Activated CD4-positive, CD25-positive, alpha-beta regulatory T cell treated with anti-CD3 and anti-CD28 coated beads, Interleukin-2, amount 50 U/mL, for 16 hours (primary cell): ENCODE results near the gene AHDC1.
"Not testable (repeated sequence)": the region's sequence is repeated elsewhere in the genome, so short reads cannot be mapped to it uniquely, and the experiment has no call there.

Experiments
- DNase-seq: peaks from one replicate; pipeline ENCODE4 v3.0.0-alpha.2; 2020; ENCODE audit warnings: low read depth, low spot score

The AHDC1 gene

DNA sequence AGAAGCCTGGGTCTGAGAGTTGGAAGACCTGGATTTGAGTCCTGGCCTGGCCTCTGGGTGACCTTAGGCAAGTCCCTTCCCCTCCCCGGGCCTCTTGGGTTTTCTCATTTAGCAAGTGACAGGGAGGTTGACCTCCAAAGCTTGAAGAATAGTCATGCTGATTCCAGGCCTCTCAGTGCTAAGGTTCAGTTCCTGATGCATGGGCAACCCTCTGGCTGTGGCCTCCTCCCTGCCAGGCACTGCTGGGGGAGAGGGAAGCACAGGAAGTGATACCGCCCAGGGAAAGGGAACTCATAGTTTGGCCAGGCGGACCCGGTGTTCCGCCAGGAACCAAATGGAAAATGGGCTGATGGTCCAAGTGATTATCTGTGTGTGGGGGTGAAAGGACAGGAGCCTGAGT lies 90.4 kb downstream of the AHDC1 start:
- DNase-seq: no peak

DNA sequence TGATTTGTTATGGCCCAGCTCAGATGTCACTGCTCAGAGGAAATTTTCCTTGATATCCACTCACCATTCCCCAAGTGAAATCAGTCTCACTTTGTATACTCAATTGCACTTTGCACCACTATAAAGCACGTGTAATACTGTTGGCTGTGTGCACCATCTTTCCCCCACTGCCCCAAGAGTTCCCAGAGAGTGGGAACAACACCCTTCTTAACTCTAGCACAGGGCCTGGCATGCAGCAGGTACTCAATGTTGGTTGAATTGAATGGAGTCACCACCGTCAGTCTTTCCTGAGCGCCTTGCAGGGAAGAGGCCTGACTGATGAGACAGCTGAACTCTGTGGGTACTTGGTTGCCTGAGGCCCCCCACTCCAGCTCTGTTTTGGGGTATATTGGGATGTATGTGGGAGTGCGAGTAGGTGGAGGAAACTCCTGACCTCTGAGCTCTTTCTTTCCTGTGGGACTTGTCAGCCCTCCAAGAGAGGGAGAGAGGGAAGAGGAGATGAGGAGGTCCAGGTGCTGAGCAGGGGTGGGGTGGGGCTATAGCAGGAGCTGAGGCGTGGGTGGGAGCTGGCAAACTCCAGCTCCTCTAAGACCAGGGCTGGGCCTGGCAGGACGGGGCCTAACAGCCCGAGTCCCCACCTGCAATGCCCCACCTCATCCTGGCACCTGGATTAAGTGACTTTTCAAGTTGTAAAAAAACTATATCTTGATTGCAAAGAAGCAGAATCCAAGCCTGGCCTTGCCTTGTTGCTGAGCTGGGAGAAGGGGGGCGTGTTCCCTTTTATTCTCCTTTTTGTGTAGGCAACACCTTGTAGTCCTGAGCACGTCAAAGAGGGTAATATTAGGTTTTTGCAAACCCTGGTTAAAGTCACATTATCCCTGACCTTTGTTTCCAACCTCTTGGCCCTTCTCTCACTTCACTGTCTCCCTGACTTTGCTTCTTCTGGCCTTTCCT lies 94.5 kb downstream of the AHDC1 start:
- no peak for DNase-seq

DNA sequence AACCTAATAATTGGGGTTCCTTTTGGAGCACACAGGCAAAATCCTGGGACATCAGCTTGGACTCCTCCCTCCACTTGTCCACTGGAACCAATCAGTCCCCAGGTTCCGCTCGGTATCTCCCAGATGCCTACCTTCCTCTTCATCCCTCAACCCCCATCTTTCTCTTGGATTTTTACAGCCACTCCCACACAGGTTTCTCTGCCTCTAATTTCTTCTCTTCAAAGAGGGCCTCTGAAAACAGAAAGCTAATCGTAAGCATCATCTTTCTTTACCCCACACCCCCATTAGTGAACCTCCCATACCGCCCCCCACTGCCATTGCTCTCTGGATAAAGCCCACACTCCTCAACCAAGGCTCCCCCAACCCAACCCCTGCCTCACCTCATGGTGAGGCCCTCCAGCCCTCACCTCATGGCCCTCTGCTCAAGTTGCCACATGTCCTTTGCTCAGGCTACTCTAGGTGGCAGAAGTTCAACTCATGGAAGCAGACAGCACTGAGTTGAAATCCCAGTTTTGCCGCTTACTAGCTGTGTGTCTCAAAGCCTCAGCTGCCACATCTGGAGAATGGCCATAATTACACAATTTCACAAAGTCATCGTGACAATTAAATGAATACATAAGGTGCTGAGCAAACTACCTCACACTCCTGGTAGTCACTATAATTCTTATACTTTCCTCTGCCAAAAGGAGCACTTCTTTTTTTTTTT lies 95.8 kb downstream of the AHDC1 start:
- DNase-seq: no peak

DNA sequence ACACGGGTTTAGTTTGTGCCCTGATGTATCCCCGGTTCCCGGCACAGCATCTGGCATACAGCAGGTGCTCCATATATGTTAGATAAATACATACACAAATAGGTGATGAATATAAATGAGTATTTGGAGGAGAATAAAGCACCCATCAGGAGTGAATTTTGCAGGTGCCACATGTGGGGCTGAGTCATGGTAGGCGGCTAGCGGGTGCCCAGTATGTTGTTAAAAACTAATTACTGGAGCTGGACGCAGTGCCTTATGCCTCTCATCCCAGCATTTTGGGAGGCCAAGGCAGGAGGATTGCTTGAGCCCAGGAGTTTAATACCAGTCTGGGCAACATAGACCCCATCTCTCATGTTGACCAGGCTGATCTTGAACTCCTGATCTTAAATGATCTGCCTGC lies 97.2 kb downstream of the AHDC1 start:
- DNase-seq: no peak

GRCh38 chr1:27505420-27505680 lies 98.6 kb downstream of the AHDC1 start:
- DNase-seq: no peak

DNA sequence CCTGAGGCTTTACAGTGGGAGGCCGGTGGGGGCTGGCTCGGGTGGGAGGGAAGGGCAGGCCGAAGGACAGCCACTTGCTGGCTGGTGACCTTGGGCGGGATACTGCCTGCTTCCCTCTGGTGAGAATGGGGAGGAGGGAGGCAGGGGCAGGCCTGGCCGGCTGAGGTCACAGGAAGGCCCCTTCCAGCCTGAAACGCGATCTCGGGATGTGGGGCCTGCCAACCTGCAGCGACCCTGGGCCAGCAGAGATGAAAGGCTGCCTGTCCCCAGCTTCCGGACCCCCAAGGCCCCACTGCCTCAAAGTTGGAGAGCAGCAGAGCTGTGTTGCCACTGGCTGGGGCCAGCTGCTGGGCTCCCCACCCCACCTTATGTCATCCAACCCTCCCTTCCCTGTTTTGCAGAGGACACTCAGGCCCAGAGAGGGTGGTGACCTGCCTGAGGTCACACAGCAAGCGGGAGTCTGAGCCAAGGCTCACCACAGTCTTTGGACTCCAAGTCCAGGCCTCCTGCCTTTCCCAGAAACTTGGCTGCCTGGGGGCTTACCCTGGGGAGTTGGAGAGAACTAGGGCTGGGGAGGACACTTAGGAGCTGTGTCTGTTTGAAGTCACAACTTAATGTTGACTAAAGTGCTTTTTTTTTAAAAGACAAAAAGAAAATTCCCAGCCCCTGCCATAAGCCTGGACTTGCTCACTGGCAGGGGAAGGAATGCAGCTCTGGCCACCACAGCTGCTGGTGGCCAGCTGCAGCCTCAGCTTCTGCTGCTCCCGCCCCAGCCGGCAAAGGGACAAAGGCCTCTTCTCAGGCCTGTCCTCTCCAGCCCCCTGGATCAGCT lies 99.1 kb downstream of the AHDC1 start:
- DNase-seq: no peak

DNA sequence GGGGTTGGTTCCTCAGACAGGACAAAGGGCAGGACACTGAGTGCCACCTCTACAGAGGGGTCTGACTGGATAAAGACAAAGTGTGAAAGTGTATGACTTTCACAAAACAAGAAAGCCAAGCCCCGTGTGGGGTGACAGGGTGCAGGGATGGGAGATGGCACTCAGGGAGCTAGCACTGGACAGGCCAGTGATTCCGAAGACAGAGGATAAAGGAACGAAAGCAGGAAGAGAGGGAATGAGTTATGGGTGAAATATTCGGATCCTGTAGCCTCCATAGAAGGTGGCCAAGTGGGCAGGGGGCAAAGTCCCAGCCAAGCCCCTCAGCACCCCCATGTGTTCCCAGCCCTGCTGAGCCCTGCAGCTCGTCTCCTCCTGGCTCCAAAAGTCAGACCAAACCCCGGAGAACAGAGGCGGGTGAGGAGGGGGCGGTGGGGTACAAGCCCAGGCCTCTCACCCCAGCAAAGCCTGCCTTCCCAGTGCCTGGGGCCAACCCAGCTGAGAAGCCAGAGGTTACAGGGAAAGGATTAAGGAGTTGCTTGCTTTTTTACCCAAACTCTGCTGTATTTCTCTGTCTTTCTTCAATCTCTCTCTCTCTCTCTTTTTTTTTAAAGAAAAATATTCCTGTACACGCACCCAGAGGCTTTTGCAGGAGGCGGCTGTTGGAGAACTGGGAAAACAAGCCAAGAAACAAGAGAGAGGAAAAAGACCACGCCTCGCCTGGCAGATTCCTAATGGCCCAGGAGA lies 99.9 kb downstream of the AHDC1 start:
- no peak for DNase-seq

DNA sequence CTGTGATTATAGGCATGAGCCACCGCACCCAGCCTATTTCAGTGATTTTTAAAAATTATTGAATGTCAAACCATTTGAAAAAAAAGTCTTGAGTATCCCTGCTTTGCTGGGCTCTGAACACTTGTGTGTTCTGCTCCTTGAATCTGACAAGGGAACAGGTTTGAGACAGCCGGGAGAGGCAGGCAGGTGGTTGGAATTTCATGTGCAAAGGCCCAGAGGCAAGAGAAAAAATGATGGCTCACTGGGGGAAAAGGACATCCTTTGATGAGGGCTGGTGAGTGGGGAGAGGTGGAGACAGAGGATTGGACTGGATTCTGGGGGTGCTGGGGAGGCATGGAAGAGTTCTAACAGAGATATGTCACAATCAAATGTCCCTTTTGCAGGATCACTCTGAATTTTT lies 100.9 kb downstream of the AHDC1 start:
- no peak for DNase-seq

DNA sequence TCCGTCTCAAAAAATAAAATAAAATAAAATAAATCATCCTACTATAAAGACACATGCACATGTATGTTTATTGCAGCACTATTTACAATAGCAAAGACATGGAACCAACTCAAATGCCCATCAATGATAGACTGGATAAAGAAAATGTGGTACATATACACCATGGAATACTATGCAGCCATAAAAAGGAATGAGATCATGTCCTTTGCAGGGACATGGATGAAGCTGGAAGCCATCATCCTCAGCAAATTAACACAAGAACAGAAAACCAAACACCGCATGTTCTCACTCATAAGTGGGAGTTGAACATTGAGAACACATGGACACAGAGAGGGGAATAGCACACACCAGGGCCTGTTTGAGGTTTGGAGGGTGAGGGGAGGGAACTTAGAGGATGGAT lies 102.8 kb downstream of the AHDC1 start:
- DNase-seq: not testable (repeated sequence)

GRCh38 chr1:27499142-27499541 lies 104.8 kb downstream of the AHDC1 start:
- DNase-seq: no peak

DNA sequence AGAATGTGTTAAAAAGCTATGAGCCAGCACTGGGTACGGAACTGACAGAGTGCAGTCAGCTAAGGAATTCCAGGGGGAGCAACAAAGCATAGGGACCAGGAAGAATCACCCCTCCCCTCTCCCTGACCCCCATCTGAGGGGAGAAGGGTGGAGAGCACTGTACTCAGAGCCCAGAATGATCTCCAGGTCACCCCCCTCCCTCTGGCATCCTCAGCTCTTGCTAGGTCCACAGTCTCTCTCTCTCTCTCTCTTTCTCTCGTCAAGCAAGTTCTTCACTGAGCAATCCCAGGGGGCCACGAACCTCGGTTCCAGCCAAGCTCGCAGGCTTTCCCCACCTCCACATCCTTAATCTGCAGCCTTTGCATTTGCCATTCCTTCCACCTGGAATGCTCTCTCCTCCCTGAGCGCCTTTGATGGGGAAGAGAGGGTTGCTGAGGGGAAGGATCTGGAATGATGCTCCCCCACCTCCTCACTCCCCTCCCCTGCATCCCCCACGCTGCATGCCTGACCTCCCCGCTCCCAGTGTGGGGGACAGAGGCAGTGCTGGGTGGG lies 107.3 kb downstream of the AHDC1 start:
- DNase-seq: no peak

DNA sequence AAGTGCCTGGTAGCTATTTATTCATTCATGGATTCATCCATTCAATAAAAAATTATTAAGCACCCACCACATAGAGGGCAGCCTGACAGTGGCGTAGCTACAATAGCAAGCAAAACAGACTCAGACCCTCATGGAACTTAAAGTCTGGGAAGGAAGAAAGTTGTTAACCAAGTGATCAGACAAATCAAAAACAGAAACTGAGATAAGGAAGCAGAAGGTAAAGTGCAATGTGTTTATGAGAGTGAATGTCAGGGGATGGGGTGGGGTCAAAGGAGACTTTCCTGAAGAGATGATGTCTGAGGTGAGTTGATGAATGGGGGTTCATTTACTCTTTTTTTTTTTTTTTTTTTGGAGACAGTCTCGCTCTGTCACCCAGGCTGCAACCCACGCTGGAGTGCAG lies 111.1 kb downstream of the AHDC1 start:
- DNase-seq: no peak

- no peak for DNase-seq
These were observed 111.9 kb downstream of the AHDC1 start for GRCh38 chr1:27491748-27492700.

DNA sequence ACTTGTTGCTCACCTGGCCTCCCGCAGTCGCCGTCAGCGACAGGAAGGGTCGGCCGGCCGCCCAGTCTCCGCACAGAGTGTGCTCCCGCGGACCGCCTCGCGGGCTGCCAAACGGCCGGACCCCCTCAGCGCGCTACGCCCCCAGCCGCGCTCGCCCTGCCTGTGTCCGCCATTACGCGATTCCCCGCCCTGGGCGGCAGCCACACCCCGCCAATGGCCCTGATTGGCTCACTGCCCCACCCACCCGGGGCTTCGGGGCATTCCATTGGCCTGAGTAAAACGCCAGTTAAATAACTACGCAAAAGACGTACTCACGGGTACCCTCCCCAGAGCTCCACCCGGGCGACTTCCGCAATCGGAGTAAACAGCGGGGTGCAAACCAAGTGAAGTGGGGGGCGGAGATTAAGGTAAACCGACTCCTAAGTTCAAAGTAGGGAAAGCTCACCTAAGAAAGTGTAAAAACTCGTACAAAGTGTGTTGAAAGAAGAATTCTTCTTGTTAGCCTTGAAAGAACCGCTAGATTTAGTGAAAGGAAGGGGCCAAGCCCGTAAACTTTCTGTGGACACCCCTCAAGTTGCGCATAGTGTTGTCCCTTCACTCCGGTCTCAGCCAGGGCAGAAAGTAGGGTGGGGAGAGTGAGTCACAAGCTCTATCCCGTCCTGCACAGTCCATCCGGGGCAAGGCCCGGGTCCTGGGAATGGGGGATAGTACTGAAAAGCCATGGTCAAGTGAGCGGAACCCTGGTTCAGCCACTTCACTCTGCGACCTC lies 113.8 kb downstream of the AHDC1 start, which contains the start of gene WASF2:
Gene WASF2, minus strand, starts transcription at position 195 of the 769 bp plus-strand sequence. CDS start 61,277 bp downstream, outside the sequence.
- peak; percentile 97 for DNase-seq

GRCh38 chr1:27489501-27489972 lies 114.4 kb downstream of the AHDC1 start:
- DNase-seq: no peak

- no peak for DNase-seq
These were observed 115.7 kb downstream of the AHDC1 start for GRCh38 chr1:27487966-27488884.

GRCh38 chr1:27485363-27485762 lies 118.6 kb downstream of the AHDC1 start:
- no peak for DNase-seq
